ENCODE measurements around the gene MYCT1.

- TF ChIP-seq YY1 (IDR thresholded peaks at IDR 0.05; ENCODE audit: insufficient read depth, insufficient read length) (no peak), ZNF274 (IDR thresholded peaks at IDR 0.05; ENCODE audit: low read depth, low read length) (no peak)
Measured at GRCh38 chr6:152723398-152723797, 25.7 kb downstream of the MYCT1 start.

Data from NT2/D1 (cell line).